WTC11 (cell line): ENCODE data around the gene KLHDC4. TPM values are rescaled to one million over a fixed set of nuclear protein-coding genes. Genes with fewer than 3 reads are reported as not detected.

Source experiments
- ATAC-seq: fragments of 200-7000 bp; cut with Tn5 transposase; 2 replicates; pipeline ENCODE4 v1.10.0; 2021; ENCODE audit warnings: mild to moderate bottlenecking, moderate library complexity
- CTCF ChIA-PET: fragments of 300-600 bp; sonication (Branson Sonifier 250); formaldehyde crosslinking; loops from one replicate; lab custom pipeline; 2021; ENCODE audit warnings: antibody characterized with exemption; lab: Charles Lee
- POLR2A ChIA-PET: fragments of 350-600 bp; sonication (Branson Sonifier 250); formaldehyde crosslinking; loops from one replicate; lab custom pipeline; 2021; ENCODE audit warnings: antibody characterized with exemption; lab: Charles Lee
- DNase-seq: peaks from one replicate; pipeline ENCODE4 v3.0.0; 2021; ENCODE audit warnings: low spot score
- H3K27ac Mint-ChIP-seq: 2 replicates; pipeline ENCODE4 v1.8.0; 2021; ENCODE audit warnings: mixed read lengths
- H3K27me3 Mint-ChIP-seq: 2 replicates; pipeline ENCODE4 v1.8.0; 2021; ENCODE audit warnings: low read depth, mild to moderate bottlenecking, moderate library complexity, mixed read lengths
- H3K36me3 Mint-ChIP-seq: 2 replicates; pipeline ENCODE4 v1.8.0; 2021; ENCODE audit warnings: mixed read lengths
- H3K4me1 Mint-ChIP-seq: 2 replicates; pipeline ENCODE4 v1.8.0; 2022; ENCODE audit warnings: mixed read lengths
- H3K4me3 Mint-ChIP-seq: 2 replicates; pipeline ENCODE4 v1.8.0; 2021; ENCODE audit warnings: mild to moderate bottlenecking, moderate library complexity, mixed read lengths
- H3K9me3 Mint-ChIP-seq: 2 replicates; pipeline ENCODE4 v1.8.0; 2021; ENCODE audit warnings: mixed read lengths
- CREM ChIP-seq: sonication (generic); formaldehyde crosslinking; IDR thresholded peaks from 2 replicates; pipeline ENCODE4 v1.8.1; 2022; ENCODE audit warnings: mild to moderate bottlenecking, missing genetic modification reagents, moderate library complexity
- EMX1 ChIP-seq: fragments of 250-450 bp; sonication (Bioruptor Pico); IDR thresholded peaks from 2 replicates; pipeline ENCODE4 v1.8.0; 2021; ENCODE audit warnings: mild to moderate bottlenecking
- MXD4 ChIP-seq: fragments of 250-450 bp; sonication (Bioruptor Pico); IDR thresholded peaks from 2 replicates; pipeline ENCODE4 v1.8.0; 2021; ENCODE audit warnings: mild to moderate bottlenecking, moderate library complexity, borderline replicate concordance
- NFATC4 ChIP-seq: fragments of 250-450 bp; sonication (Bioruptor Pico); IDR thresholded peaks from 2 replicates; pipeline ENCODE4 v1.9.0; 2021; ENCODE audit warnings: mild to moderate bottlenecking
- NFE2L1 ChIP-seq: sonication (generic); formaldehyde crosslinking; IDR thresholded peaks from 2 replicates; pipeline ENCODE4 v1.8.1; 2023; ENCODE audit warnings: missing genetic modification reagents
- PRRX2 ChIP-seq: fragments of 250-450 bp; sonication (Bioruptor Pico); IDR thresholded peaks from 2 replicates; pipeline ENCODE4 v1.8.0; 2021; ENCODE audit warnings: mild to moderate bottlenecking
- SP1 ChIP-seq: sonication (generic); formaldehyde crosslinking; conservative IDR thresholded peaks from 2 replicates; pipeline ENCODE4 v1.8.1; 2022; ENCODE audit warnings: missing genetic modification reagents
- ZNF671 ChIP-seq: fragments of 250-450 bp; sonication (Bioruptor Pico); IDR thresholded peaks from 2 replicates; pipeline ENCODE4 v1.8.0; 2021; ENCODE audit warnings: mild to moderate bottlenecking
- total RNA-seq: library from RNA; stranded (reverse); gene quantifications from 3 replicates; pipeline ENCODE4 v1.2.3, GENCODE V29; 2021
- TF ChIP-seq, protein P1 (sequence below): sonication (generic); formaldehyde crosslinking; IDR thresholded peaks from 2 replicates; pipeline ENCODE4 v1.8.1; 2023; ENCODE audit warnings: mild to moderate bottlenecking, moderate library complexity, missing genetic modification reagents
- TF ChIP-seq, protein P2 (sequence below): sonication (generic); formaldehyde crosslinking; conservative IDR thresholded peaks from 2 replicates; pipeline ENCODE4 v1.8.1; 2023; ENCODE audit warnings: mild to moderate bottlenecking, low read depth, missing genetic modification reagents, moderate library complexity
- TF ChIP-seq, protein P3 (sequence below): sonication (generic); formaldehyde crosslinking; IDR thresholded peaks from 2 replicates; pipeline ENCODE4 v1.8.1; 2022; ENCODE audit warnings: mild to moderate bottlenecking, moderate library complexity, missing genetic modification reagents
- TF ChIP-seq, protein P4 (sequence below): fragments of 250-450 bp; sonication (Bioruptor Pico); IDR thresholded peaks from 2 replicates; pipeline ENCODE4 v1.9.0; 2021; ENCODE audit warnings: mild to moderate bottlenecking
- TF ChIP-seq, protein P5 (sequence below): sonication (generic); formaldehyde crosslinking; conservative IDR thresholded peaks from 2 replicates; pipeline ENCODE4 v1.8.1; 2022; ENCODE audit warnings: mild to moderate bottlenecking, missing genetic modification reagents

KLHDC4 gene
- total RNA-seq, 1 experiment from 2014 or later: 63.6 TPM

DNA sequence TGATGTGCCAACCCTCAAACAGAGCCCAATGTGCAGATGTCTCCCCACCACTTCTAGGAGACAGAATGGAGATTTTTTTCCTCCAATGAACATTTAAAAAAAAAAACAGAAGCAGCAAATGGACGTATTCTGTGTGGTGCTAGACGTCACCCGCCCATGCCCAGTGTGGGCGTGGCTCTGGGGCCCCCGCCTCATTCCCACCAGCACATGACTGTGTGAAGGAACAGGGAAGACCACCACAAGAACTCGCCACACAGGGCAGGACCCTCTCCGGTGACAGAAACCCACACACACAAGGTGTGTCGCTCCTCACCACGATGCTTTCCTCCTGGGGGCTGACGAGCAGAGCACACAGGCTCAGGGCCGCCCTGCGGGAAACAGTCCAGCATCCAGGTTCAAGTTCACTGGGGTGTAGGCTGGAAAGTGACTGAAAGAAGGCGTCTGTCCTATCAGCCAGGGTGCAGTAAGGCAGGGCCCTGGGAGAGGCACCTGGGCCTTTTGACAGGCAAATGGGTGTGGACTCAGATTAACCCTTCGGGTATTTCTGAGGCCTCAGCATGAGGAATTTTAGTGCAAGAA, 53.5 kb downstream of the KLHDC4 start:
- H3K27me3 Mint-ChIP-seq: no peaks in the 10 kb centered on the region
- H3K4me1 Mint-ChIP-seq: no peaks in the 10 kb centered on the region
- DNase-seq: no peak
- TF ChIP-seq, protein P1, sequence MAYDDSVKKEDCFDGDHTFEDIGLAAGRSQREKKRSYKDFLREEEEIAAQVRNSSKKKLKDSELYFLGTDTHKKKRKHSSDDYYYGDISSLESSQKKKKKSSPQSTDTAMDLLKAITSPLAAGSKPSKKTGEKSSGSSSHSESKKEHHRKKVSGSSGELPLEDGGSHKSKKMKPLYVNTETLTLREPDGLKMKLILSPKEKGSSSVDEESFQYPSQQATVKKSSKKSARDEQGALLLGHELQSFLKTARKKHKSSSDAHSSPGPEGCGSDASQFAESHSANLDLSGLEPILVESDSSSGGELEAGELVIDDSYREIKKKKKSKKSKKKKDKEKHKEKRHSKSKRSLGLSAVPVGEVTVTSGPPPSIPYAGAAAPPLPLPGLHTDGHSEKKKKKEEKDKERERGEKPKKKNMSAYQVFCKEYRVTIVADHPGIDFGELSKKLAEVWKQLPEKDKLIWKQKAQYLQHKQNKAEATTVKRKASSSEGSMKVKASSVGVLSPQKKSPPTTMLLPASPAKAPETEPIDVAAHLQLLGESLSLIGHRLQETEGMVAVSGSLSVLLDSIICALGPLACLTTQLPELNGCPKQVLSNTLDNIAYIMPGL: no peak
- TF ChIP-seq NFATC4 (CRISPR knock-in tag): no peak
- no peak for ATAC-seq
- H3K4me3 Mint-ChIP-seq: no peak overlapping the region
- POLR2A ChIA-PET: no interaction called here
- peaks cover 24% of the 10 kb centered on the region for H3K36me3 Mint-ChIP-seq
- CTCF ChIA-PET: no interaction called here
- no peaks in the 10 kb centered on the region for H3K9me3 Mint-ChIP-seq
- no peak overlapping the region for H3K27ac Mint-ChIP-seq

DNA sequence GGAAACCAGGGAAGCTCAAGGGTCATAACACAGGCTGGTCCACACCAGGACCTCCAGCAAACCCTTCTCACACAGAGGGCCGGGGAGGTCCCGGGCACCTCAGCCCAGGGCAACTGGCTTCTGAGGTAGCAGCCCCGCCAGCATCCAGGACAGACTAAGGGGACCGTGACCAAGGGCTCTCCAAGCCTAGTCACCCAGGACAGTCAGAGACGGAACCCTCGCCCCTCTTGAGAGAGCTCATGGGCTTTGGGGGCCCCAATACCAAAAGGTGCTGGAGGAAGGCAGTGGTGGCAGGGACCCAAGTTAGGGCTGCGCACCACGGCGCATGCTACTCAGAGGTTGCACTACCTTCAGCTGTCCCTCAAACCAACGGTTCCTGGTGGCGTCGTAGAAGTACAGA, 54.9 kb downstream of the KLHDC4 start:
- H3K4me3 Mint-ChIP-seq: no peak overlapping the region
- ChIA-PET POLR2A (no interaction called here), CTCF (interaction anchor here (1.2 kb wide), 1 partner anchor 9 kb away, joined by 4 read pairs; no protein-coding TSS in a partner anchor)
- DNase-seq (no peak), ATAC-seq (no peak)
- H3K27me3 Mint-ChIP-seq: no peaks in the 10 kb centered on the region
- TF ChIP-seq, protein P2, sequence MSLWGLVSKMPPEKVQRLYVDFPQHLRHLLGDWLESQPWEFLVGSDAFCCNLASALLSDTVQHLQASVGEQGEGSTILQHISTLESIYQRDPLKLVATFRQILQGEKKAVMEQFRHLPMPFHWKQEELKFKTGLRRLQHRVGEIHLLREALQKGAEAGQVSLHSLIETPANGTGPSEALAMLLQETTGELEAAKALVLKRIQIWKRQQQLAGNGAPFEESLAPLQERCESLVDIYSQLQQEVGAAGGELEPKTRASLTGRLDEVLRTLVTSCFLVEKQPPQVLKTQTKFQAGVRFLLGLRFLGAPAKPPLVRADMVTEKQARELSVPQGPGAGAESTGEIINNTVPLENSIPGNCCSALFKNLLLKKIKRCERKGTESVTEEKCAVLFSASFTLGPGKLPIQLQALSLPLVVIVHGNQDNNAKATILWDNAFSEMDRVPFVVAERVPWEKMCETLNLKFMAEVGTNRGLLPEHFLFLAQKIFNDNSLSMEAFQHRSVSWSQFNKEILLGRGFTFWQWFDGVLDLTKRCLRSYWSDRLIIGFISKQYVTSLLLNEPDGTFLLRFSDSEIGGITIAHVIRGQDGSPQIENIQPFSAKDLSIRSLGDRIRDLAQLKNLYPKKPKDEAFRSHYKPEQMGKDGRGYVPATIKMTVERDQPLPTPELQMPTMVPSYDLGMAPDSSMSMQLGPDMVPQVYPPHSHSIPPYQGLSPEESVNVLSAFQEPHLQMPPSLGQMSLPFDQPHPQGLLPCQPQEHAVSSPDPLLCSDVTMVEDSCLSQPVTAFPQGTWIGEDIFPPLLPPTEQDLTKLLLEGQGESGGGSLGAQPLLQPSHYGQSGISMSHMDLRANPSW (CRISPR knock-in tag): no peak
- TF ChIP-seq CREM (CRISPR knock-in tag) (no peak), NFE2L1 (CRISPR knock-in tag) (no peak), MXD4 (no peak), SP1 (CRISPR knock-in tag) (no peak), PRRX2 (CRISPR knock-in tag) (no peak), ZNF671 (CRISPR knock-in tag) (no peak)
- TF ChIP-seq, protein P3, sequence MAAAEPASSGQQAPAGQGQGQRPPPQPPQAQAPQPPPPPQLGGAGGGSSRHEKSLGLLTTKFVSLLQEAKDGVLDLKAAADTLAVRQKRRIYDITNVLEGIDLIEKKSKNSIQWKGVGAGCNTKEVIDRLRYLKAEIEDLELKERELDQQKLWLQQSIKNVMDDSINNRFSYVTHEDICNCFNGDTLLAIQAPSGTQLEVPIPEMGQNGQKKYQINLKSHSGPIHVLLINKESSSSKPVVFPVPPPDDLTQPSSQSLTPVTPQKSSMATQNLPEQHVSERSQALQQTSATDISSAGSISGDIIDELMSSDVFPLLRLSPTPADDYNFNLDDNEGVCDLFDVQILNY: no peak
- TF ChIP-seq, protein P4, sequence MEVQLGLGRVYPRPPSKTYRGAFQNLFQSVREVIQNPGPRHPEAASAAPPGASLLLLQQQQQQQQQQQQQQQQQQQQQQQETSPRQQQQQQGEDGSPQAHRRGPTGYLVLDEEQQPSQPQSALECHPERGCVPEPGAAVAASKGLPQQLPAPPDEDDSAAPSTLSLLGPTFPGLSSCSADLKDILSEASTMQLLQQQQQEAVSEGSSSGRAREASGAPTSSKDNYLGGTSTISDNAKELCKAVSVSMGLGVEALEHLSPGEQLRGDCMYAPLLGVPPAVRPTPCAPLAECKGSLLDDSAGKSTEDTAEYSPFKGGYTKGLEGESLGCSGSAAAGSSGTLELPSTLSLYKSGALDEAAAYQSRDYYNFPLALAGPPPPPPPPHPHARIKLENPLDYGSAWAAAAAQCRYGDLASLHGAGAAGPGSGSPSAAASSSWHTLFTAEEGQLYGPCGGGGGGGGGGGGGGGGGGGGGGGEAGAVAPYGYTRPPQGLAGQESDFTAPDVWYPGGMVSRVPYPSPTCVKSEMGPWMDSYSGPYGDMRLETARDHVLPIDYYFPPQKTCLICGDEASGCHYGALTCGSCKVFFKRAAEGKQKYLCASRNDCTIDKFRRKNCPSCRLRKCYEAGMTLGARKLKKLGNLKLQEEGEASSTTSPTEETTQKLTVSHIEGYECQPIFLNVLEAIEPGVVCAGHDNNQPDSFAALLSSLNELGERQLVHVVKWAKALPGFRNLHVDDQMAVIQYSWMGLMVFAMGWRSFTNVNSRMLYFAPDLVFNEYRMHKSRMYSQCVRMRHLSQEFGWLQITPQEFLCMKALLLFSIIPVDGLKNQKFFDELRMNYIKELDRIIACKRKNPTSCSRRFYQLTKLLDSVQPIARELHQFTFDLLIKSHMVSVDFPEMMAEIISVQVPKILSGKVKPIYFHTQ (CRISPR knock-in tag): no peak
- TF ChIP-seq, protein P5, sequence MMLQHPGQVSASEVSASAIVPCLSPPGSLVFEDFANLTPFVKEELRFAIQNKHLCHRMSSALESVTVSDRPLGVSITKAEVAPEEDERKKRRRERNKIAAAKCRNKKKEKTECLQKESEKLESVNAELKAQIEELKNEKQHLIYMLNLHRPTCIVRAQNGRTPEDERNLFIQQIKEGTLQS (CRISPR knock-in tag): no peak
- H3K36me3 Mint-ChIP-seq: peaks cover 24% of the 10 kb centered on the region
- H3K4me1 Mint-ChIP-seq: peaks cover 4% of the 10 kb centered on the region
- H3K27ac Mint-ChIP-seq: no peak overlapping the region
- no peaks in the 10 kb centered on the region for H3K9me3 Mint-ChIP-seq

DNA sequence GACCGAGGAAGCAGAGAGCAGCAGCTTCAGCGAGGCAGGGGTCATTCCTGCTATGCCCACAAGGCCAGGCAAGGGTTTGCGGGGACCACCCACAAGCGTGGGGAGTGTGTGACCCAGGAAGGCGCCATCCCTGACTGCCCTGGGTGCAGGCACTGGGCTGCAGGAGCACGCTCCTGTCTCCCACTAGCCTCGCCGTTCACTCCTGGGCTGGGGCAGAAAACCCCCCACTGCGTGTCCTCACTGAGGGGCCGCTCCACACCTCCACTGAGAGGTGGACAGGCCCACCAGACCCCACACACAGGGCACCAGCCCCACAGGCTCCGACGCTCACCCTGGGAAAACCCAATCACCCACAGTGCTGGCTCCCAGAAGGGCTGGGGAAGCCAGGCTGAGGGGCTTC, 56.1 kb downstream of the KLHDC4 start:
- Mint-ChIP-seq H3K4me3 (no peak overlapping the region), H3K27me3 (no peaks in the 10 kb centered on the region), H3K36me3 (peaks cover 13% of the 10 kb centered on the region), H3K9me3 (no peaks in the 10 kb centered on the region), H3K27ac (no peak overlapping the region), H3K4me1 (peaks cover 8% of the 10 kb centered on the region)
- DNase-seq (no peak), ATAC-seq (no peak)
- no peak for TF ChIP-seq EMX1 (CRISPR knock-in tag)
- ChIA-PET CTCF (interaction anchor here (0.6 to 0.7 kb wide), 2 partner anchors 61 to 1645 kb away, joined by 3 read pairs; no protein-coding TSS in a partner anchor), POLR2A (no interaction called here)
